ENCODE data around the gene CACNA1A.
A peak's percentile ranks its signal among the peaks of the same experiment; 100 is the strongest.
"Not testable (repeated sequence)": the region's sequence is repeated elsewhere in the genome, so short reads cannot be mapped to it uniquely, and the experiment has no call there.

Gene CACNA1A

DNA sequence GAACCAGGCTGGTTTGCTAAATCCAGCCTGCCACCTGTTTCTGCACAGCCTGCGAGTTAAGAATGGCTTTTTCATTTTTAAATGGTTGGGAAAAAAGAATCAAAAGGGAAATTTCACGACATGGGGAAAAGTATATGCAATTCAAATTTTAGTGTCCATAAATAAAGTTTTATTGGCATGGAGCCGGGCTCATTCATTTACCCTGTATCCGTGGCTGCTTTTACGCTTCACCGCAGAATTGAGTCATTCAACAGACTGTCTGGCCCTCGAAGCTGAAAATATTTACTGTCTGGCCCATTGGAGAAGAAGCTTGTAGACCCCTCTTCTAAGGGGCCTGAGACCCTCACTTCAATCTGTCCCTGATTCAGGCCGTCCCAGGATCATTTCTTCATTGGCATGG lies 329.9 kb downstream of the CACNA1A start:
- TF ChIP-seq, protein P1, sequence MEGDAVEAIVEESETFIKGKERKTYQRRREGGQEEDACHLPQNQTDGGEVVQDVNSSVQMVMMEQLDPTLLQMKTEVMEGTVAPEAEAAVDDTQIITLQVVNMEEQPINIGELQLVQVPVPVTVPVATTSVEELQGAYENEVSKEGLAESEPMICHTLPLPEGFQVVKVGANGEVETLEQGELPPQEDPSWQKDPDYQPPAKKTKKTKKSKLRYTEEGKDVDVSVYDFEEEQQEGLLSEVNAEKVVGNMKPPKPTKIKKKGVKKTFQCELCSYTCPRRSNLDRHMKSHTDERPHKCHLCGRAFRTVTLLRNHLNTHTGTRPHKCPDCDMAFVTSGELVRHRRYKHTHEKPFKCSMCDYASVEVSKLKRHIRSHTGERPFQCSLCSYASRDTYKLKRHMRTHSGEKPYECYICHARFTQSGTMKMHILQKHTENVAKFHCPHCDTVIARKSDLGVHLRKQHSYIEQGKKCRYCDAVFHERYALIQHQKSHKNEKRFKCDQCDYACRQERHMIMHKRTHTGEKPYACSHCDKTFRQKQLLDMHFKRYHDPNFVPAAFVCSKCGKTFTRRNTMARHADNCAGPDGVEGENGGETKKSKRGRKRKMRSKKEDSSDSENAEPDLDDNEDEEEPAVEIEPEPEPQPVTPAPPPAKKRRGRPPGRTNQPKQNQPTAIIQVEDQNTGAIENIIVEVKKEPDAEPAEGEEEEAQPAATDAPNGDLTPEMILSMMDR (IDR thresholded peaks at IDR 0.05; ENCODE audit: control extremely low read depth, extremely low read depth, low read depth, missing control alignments), result no peak
- POLR2A ChIA-PET, result no interaction called here
- CTCF ChIA-PET, result interaction anchor here (0.8 to 2.4 kb wide), 2 partner anchors 12 to 19 kb away, joined by 3 to 8 read pairs; no protein-coding TSS in a partner anchor
- no peak for DNase-seq (ENCODE audit: extremely low spot score)

DNA sequence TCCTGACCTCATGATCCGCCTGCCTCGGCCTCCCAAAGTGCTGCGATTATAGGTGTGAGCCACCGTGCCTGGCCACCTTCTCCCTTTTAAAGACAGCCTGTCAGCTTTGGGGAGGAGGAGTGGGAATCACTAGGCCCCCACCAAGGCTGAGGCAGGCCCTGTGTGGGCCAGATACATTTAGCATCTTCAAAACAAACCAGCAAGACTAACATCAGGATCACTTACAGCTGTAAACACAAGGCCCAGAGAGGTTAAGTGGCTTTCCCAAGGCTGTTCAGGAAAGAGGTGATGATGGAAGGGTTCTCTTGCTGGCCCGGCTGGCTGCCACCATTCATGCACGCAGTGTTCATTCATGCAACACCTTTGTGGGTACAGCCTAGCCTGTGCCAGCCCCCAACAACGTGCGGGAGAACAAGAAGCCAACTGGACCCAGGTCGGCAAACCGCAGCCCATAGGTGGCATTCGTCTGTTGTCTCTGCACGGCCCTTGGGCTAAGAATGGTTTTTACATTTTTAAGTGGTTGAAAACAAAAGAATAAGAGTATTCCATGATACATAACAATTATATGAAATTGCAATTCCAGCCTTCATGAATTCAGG lies 333.0 kb downstream of the CACNA1A start:
- POLR2A ChIA-PET, result no interaction called here
- CTCF ChIA-PET, result interaction anchor here (1.0 kb wide), 1 partner anchor 9 kb away, joined by 4 read pairs; no protein-coding TSS in a partner anchor
- no peak for DNase-seq (ENCODE audit: extremely low spot score)
- TF ChIP-seq, protein P1 (IDR thresholded peaks at IDR 0.05; ENCODE audit: control extremely low read depth, extremely low read depth, low read depth, missing control alignments), result no peak

DNA sequence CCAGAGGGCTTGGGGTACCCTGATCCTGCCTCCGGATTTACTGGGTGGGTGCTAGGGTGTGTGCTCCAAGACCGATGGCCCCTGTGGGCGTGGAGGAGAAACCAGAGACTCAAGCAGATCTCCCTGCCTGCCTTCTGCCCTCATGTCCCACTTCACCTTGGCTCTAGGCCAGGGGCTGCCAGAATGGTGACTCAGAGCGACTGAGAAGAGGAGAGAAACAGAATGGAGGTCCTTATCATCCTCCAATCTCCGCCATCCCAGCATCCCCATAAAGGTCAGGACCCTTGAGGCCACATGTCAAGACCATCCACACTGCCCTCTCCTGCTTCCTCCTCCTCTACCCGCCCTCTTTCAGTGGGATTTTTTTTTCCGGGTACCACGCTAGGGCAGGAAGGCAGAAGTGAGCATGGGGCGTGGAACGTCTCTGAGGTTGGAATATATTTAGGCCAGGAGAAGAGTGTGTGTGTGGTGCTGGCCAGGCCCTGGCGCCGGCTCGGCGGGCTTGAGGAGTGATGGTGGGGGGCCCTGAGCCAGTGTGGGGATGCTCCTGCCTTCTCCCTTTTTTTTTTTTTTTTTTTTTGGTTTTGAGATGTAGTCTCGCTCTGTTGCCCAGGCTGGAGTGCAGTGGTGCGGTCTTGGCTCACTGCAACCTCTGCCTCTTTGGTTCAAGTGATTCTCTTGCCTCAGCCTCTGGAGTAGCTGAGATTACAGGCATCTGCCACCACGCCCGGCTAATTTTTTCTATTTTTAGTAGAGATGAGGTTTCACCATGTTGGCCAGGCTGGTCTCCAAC lies 333.7 kb downstream of the CACNA1A start:
- TF ChIP-seq, protein P1 (IDR thresholded peaks at IDR 0.05; ENCODE audit: control extremely low read depth, extremely low read depth, low read depth, missing control alignments), result no peak
- CTCF ChIA-PET, result no interaction called here
- POLR2A ChIA-PET, result no interaction called here
- DNase-seq (ENCODE audit: extremely low spot score), result peak; percentile 26

DNA sequence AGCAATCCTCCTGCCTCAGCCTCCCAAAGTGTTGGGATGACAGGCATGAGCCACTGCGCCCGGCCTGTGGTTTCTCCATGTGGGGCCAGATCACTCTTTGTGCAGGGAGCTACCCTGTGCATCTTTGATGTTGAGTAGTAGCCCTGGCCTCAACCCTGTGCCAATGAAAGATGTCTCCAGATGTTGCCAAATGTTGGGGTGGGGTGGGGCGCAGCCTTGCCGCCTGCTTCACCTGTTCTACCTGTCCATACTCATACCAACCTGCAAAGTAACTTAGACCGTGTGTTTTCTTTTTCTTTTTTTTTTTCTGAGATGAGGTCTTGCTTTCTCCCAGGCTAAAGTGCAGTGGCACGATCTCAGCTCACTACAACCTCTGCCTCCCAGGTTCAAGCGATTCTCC lies 335.1 kb downstream of the CACNA1A start:
- no peak for DNase-seq (ENCODE audit: extremely low spot score)
- POLR2A ChIA-PET, result no interaction called here
- TF ChIP-seq, protein P1 (IDR thresholded peaks at IDR 0.05; ENCODE audit: control extremely low read depth, extremely low read depth, low read depth, missing control alignments), result no peak
- CTCF ChIA-PET, result interaction anchor here (1.2 to 2.4 kb wide), 3 partner anchors 9 to 24 kb away, joined by 4 to 8 read pairs (median 4); no protein-coding TSS in a partner anchor

DNA sequence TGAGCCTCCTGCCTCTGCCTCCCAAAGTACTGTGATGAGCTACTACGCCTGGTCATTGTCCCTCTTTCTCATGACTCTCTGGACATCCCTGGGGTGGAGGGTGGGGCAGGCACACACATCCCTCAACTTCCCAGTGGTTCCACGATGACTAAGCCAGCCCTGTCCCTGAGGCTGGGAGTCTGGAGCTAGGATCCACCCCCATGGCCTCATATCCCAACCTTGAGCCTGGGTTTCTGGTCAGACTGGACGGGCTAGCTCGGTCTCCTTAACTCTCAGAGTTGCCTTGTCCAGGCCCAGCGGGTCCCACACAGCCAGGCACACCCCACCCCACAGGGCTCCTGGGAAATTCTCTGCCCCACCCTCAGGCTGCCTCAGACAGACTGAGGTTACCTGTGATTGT lies 336.5 kb downstream of the CACNA1A start:
- POLR2A ChIA-PET, result no interaction called here
- DNase-seq (ENCODE audit: extremely low spot score), result peak; percentile 11

DNA sequence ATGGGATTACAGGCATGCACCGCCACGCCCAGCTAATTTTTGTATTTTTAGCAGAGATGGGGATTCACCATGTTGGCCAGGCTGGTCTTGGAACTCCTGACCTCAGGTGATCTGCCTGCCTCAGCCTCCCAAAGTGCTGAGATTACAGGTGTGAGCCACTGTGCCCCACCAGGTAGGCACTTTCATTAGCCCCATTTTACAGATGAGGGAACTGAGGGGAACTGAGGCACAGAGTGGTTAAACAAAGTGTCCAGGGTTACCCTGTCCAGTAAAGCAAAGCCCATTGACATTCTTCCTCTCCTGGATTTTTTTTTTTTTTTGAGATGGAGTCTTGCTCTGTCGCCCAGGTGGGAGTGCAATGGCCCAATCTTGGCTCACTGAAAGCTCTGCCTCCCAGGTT lies 340.1 kb downstream of the CACNA1A start:
- CTCF ChIA-PET, result interaction anchor here (1.0 to 1.4 kb wide), 2 partner anchors 11 to 29 kb away, joined by 3 to 4 read pairs; no protein-coding TSS in a partner anchor
- not testable (repeated sequence) for DNase-seq (ENCODE audit: extremely low spot score)
- POLR2A ChIA-PET, result interaction anchor here (2.1 kb wide), 1 partner anchor 14 kb away, joined by 15 read pairs; no protein-coding TSS in a partner anchor

More for the DNA sequence above, 336.5 kb downstream of the CACNA1A start:
- CTCF ChIA-PET, result interaction anchor here (1.0 to 3.7 kb wide), 5 partner anchors 12 to 93 kb away, joined by 3 to 11 read pairs (median 4); no protein-coding TSS in a partner anchor
- TF ChIP-seq, protein P1 (IDR thresholded peaks at IDR 0.05; ENCODE audit: control extremely low read depth, extremely low read depth, low read depth, missing control alignments), result no peak

All from GM10248 (cell line).